Dermis microvascular lymphatic vessel endothelial cell (primary cell): ENCODE results near the gene MAP6D1. TPM values are rescaled to one million over a fixed set of nuclear protein-coding genes. Genes with fewer than 3 reads are reported as not detected.
A peak's percentile ranks its signal among the peaks of the same experiment; 100 is the strongest.
"Not testable (repeated sequence)": the region's sequence is repeated elsewhere in the genome, so short reads cannot be mapped to it uniquely, and the experiment has no call there.

Source experiments
- DNase-seq, 2 donors: peaks; one replicate each; pipeline versions ENCODE4 v3.0.0 to v3.0.0-alpha.2; 2010; ENCODE audit warnings: low read depth in 2 of 2
- total RNA-seq: library from RNA; depleted of rRNA; stranded (reverse); fragments of >200 nt; gene quantifications from 2 replicates; pipeline ENCODE4 v1.2.1, GENCODE V29; 2014

Gene MAP6D1
- total RNA-seq, 1 donor from 2014 or later: 0.51 TPM

- DNase-seq: no peak
These were observed 25.0 kb downstream of the MAP6D1 start for GRCh38 chr3:183800243-183800863.

- no peak for DNase-seq
These were observed 25.9 kb downstream of the MAP6D1 start for GRCh38 chr3:183799461-183799860.

- DNase-seq: no peak
These were observed 27.4 kb downstream of the MAP6D1 start for GRCh38 chr3:183797996-183798395.

- no peak for DNase-seq
These were observed 29.0 kb downstream of the MAP6D1 start for GRCh38 chr3:183796372-183796771.

GRCh38 chr3:183794452-183794851 is 30.9 kb downstream of the MAP6D1 start:
- no peak for DNase-seq

GRCh38 chr3:183792976-183793375 is 32.4 kb downstream of the MAP6D1 start:
- no peak for DNase-seq

- no peak for DNase-seq
These were observed 34.7 kb downstream of the MAP6D1 start for GRCh38 chr3:183790700-183791099.

GRCh38 chr3:183789826-183790225 is 35.6 kb downstream of the MAP6D1 start:
- DNase-seq: no peak

- not testable (repeated sequence) for DNase-seq
These were observed 40.9 kb downstream of the MAP6D1 start for GRCh38 chr3:183784503-183784902.

- peak; percentile 74 to 79 for DNase-seq
These were observed 42.7 kb downstream of the MAP6D1 start for GRCh38 chr3:183782576-183783276.

- DNase-seq: no peak
These were observed 44.1 kb downstream of the MAP6D1 start for GRCh38 chr3:183781246-183781645.

- no peak for DNase-seq
These were observed 45.4 kb downstream of the MAP6D1 start for GRCh38 chr3:183779896-183780465.

GRCh38 chr3:183777016-183777618 is 48.3 kb downstream of the MAP6D1 start:
- DNase-seq: no peak

- DNase-seq: not testable (repeated sequence)
These were observed 48.9 kb downstream of the MAP6D1 start for GRCh38 chr3:183776451-183776850.

GRCh38 chr3:183775781-183776180 is 49.6 kb downstream of the MAP6D1 start:
- DNase-seq: no peak

GRCh38 chr3:183774631-183775030 is 50.7 kb downstream of the MAP6D1 start:
- no peak for DNase-seq

GRCh38 chr3:183769453-183769852 is 55.9 kb downstream of the MAP6D1 start:
- no peak for DNase-seq

- no peak for DNase-seq
These were observed 57.3 kb downstream of the MAP6D1 start for GRCh38 chr3:183768114-183768513.

GRCh38 chr3:183766745-183767606 is 58.4 kb downstream of the MAP6D1 start:
- peak; percentile 69 to 82 for DNase-seq

- no peak for DNase-seq
These were observed 59.3 kb downstream of the MAP6D1 start for GRCh38 chr3:183766107-183766506.
